IPS-18c (cell line): ENCODE results near the gene FBXL4.

Source experiments
- H3K4me3 ChIP-seq: 2 replicates; pipeline ENCODE4 v1.7.0; 2013; ENCODE audit warnings: low read depth, mild to moderate bottlenecking, low read length, moderate library complexity; ENCODE audit not compliant: insufficient read depth
- H3K9me3 ChIP-seq: one replicate; pipeline ENCODE4 v1.6.1; 2013; ENCODE audit warnings: mild to moderate bottlenecking, low read length, moderate library complexity; ENCODE audit not compliant: control insufficient read depth, insufficient read depth

The FBXL4 gene

DNA sequence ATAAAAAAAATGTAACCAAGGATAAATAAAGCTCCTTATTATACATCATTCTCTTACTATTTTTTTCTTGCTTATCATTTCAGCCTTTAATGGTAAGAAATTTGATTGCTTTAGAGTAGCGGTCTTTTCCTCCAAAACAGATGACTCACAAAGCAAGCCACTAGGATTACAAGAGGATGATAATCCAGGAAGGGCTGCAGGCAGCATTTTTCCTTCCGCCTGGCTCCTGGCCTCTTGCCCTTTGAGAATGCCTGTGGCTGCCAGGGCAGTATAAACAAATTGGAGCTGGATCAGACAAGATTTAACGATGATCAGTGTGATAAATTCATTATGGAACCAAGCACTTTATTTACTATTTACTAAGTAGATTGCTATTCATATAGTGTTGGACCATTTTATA lies 9.7 kb upstream of the FBXL4 start:
- no peak overlapping the region for H3K4me3 ChIP-seq
- H3K9me3 ChIP-seq, result no peaks in the 10 kb centered on the region

DNA sequence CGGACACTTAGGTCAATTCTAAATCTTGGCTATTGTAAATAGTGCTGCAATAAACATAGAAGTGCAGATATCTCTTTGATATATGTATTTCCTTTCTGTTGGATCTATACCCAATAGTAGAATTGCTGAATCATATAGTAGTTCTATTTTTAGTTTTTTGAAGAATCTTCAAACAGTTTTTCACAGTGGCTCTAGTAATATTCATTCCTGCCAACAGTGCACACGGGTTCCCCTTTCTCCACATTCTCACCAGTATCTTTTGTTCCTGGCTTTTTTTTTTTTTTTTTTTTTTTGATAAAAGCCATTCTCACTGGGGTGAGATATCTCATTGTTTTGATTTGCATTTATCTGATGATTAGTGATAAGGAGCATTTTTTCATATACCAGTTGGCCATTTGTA lies 1.8 kb upstream of the FBXL4 start:
- Histone ChIP-seq H3K9me3 (peaks cover 2% of the 10 kb centered on the region), H3K4me3 (no peak overlapping the region)

DNA sequence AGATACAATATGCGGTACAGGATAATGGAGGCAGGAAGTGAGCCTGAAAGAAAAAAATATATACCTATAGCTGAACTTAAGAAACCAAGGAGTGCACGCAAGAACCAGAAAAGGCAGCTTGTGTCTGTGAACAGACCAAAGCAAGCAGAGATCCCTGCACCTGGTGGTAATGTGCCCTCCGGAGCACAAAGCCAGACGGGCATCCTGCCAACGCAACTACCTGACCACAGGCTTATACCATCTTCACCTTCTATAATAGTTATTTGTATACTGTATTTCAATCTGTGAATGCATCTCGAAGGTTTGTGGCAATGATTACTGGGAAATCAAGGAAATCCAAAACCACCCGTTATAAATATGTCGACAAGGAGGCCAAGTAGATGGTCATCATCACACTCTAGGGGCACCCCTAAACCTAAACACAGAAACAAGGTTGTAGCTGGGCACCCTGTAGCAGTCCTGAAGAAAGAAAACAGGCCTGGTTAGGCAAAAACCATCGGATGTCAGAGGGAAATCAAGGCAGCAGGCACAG lies 801 bp downstream of the FBXL4 start:
- Histone ChIP-seq H3K4me3 (peak overlapping the region; percentile 81), H3K9me3 (peaks cover 2% of the 10 kb centered on the region)

DNA sequence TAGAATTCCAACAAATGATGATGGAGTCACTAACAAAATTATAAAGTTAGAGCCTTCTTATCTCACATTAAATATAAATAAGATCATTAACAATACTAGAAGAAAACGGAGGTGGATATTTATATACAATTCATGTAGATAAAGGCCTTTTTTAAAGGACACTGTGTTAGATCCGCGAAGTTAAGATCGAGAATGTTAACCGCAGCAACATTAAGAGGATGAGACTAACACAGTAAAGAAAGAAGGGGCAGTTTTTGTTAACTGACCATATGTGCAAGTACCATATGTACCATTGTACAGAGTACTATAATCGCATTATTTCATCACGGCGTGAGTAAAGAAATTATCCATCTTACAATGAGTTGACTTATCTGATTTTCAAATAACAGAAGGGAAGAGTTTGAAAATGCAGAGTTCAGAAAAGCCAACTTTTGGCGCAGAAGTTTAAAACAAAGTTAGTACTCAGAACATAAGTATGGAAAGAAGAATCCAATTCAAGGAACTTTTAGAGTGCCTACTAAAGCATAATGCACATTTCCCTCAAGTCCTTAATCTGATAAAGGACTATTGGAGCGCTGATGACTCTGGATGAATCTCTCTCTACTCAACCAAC lies 1.4 kb downstream of the FBXL4 start:
- H3K4me3 ChIP-seq, result peak overlapping the region; percentile 81
- peaks cover 2% of the 10 kb centered on the region for H3K9me3 ChIP-seq

DNA sequence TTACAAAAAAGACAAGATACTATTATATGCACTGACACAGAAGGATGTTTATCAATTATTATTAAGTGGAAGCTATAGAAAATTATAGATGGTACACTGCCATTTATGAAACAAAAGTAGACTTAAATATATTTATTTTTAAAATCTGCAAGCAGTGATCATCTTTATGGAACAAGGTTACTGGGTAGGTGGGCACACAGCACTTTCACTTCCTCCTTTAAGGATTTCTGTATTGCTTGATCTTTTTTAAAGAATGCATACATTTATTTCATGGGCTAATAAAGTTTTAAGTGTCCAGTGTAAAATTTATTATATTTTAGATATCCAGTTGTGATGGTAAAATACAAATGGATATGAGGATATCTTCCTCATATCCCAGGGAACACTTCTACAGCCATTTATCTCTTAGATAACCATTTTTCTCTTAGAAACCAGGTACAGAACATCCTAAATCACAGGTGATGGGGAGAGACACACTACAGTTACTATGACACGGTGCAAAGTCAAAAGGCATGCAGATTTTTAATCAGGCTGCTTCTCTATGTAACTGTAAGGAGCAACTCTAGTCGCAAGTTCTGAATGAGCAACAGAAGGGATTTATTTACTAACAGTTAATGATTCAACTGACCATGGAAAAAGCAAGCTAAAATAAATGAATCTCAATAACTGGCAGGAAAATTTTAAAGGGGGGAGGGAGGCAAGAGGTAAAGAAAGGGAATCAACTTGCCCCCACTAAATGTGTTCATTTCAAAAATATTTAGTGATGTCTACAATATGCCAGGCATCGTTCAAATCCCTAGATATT lies 2.2 kb downstream of the FBXL4 start:
- Histone ChIP-seq H3K4me3 (no peak overlapping the region), H3K9me3 (peaks cover 2% of the 10 kb centered on the region)

DNA sequence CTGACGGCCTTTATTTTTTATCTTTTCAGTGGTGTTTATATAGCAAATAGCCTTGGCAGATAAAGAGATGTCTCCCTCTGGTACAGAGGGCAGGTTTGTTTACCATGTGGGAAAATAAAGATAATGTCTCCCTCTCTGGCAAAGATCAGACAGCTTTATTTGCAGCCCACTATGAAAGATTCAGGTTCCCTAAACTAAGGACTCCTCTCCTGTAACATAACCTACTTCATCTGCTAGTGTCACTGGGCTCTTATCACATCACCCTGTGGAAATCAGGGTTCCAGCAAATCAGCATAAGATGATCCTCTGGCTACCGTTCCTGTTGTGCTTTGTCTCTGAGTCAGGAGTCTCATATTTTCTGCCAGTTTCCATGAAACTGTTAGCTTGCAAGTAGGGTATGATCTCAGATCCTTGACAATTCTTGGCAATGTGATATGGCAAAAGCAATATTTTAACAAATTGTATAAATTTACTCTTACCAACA lies 3.1 kb downstream of the FBXL4 start:
- H3K4me3 ChIP-seq, result no peak overlapping the region
- H3K9me3 ChIP-seq, result peaks cover 2% of the 10 kb centered on the region

DNA sequence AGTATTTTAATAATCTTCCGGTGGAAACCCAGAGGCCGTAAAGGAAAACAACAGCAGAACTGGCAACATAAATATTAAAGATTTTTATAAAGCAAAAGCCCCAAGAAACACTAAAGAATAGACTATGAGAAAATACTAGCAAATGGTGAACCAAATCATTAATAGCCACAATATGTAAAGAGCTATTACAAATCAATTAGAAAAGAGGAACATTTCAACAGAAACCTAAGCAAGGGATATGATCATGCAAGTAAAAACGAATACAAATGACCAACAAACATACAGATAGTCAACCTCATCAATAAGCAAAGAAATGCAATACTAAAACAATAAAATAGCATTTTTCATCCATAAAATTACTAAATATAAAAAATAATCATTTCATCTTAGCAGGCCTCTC lies 3.6 kb downstream of the FBXL4 start:
- peaks cover 2% of the 10 kb centered on the region for H3K9me3 ChIP-seq
- H3K4me3 ChIP-seq, result no peak overlapping the region

DNA sequence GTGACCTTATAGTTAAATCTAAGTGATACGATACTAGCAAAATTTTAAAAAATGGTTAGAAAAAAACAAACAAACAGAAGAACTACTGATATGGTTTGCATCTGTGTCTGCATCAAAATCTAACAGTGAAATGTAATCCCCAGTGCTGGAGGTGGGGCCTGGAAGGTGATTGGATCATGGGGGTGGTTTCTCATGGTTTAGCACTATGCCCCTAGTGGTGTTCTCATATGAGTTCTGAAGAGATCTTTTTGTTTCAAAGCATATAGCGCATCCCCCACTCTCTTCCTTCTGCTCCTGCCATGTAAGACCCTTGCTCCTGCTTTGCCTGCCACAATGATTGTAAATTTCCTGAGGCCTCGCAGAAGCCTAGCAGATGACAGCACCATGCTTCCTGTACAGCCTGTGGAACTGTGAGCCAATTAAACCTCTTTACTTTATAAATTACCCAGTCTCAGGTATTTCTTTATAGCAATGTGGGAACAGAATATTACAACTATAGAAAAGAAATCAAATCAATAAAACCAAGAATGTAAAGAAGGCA lies 5.4 kb downstream of the FBXL4 start:
- H3K4me3 ChIP-seq, result no peak overlapping the region

DNA sequence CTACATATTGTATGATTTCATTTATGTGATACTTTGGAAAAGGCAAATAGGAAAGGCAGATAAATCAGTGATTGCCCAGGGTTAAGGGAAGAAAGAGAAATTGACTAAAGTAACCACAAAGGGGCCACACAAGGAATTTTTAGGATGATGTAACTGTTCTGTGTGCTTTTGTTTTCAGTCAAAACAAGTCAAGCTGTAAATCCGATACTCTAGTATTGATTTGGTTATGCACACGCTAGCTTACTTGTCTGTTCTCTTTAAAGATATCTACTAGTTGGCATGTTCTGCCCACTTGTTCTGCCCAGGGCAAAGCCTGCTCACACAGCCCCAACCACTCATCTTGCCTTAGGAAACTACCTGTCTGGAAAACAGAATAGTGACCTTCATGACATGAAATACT lies 6.4 kb downstream of the FBXL4 start:
- no peak overlapping the region for H3K4me3 ChIP-seq
- H3K9me3 ChIP-seq, result no peaks in the 10 kb centered on the region

More for the DNA sequence above, 5.4 kb downstream of the FBXL4 start:
- H3K9me3 ChIP-seq, result peaks cover 2% of the 10 kb centered on the region

DNA sequence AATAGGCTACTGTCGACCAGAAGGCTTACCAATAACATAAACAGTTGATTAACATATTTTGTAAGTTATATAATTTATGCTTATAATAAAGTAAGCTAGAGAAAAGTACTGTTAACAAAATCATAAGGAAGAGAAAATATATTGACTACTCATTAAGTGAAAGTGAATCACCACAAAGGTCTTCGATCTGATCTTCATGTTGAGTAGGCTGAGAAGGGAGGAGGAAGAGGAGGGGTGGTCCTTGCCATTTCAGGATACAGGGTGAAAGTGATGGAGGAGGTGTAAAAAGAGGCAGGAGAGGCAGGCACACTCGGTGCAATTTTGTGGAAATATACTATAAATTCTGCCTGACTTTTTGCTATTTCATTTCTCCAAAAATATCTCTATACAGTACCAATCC lies 10.4 kb downstream of the FBXL4 start:
- H3K9me3 ChIP-seq, result no peaks in the 10 kb centered on the region
- H3K4me3 ChIP-seq, result no peak overlapping the region

DNA sequence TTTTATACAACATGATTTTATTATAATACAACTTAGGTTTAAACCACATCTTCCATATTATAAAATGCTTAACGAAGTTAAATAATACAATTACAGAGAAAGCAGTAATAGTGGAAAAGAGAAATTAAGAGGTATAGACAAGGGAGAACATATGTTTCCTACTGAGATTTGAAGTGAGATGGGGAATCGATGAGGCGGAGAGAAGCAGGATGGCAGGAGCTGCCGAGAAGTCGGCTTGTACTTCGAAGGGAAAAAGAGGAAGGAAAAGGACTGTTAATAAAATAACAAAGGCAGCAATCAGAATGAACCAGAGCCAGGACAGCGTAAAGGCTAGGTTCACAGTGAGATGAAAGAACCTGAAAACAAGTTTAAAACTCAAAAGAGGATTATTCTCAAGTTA lies 15.4 kb downstream of the FBXL4 start:
- H3K9me3 ChIP-seq, result no peaks in the 10 kb centered on the region
- no peak overlapping the region for H3K4me3 ChIP-seq

DNA sequence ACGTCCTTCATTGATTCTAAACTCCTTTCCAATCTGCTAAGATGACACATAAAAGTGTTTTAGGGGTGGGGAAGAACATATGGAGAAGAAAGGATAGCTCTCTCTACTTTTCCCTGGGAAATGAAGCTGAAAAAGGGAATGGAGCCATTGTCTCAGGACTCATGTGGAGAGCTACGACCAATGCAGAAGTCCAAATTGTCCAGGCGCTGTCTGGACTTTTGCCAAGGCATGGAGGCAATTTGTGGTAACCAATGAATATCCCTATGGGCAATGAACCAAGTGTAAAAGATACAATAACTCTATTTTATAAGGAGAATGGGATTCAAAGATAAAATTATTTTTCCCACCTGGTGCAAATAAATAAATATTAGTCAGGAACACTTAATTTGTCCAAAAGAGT lies 16.1 kb downstream of the FBXL4 start:
- Histone ChIP-seq H3K9me3 (no peaks in the 10 kb centered on the region), H3K4me3 (no peak overlapping the region)

DNA sequence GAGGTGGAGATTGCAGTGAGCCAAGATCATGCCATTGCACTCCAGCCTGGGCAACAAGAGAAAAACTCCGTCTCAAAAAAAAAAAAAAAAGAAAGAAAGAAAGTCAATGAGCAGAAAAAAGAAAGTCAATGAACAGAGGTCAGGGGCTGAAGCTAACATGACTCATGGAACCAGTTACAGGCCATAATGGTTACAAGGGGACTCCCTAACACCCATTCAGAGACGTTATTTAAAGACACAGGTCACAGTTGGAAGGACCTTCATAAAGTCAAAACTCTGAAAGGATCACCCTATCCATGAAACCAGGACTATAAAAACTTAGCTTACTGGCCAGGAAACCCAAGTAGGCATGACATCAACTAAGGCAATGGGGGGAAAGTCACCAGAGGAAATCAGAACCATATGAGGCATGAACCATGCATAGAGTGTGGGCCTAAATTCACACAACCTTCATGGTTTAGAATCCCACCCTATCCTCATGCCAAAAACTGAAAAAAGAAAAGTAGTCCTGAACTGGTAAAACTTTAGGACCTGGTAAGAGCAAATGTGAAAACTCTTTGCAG lies 18.2 kb downstream of the FBXL4 start:
- H3K4me3 ChIP-seq, result no peak overlapping the region

DNA sequence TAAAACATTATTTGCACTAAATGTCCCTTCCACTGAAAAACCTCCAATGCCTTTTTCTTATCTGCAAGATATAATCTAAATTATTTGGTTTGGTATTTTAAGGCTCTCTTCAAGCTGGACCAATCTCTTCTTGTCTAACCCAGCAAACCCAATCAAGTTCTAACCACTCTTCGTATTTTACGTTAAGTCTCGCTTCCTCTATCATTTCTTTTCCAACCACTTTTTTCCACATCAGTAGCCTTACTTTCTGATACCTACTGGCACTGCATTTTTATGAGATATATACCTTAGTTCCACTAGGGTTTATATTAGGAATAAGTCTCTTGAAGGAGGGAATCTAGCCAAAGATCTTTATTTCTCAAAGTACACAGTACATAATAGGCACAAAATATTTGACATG lies 19.1 kb downstream of the FBXL4 start:
- H3K9me3 ChIP-seq, result no peaks in the 10 kb centered on the region
- H3K4me3 ChIP-seq, result no peak overlapping the region

More for the DNA sequence above, 18.2 kb downstream of the FBXL4 start:
- no peaks in the 10 kb centered on the region for H3K9me3 ChIP-seq

DNA sequence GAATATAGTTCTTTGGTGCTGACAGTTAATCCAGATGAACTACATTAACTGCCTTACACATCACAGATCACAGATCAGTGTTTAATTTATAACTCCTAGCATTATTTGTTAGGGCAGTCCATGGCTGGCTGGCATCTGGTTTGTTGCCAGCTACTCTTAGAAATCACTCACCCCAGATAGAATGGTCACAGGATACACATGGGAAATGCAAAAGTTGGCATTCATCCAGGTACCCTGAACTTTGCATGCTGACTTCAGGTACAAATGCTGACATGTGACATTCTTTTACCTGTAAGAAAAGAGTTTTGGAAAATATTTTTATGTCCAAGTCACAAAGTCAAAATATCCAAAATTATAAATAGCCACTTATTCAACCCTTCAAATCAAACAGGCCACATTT lies 20.2 kb downstream of the FBXL4 start:
- no peaks in the 10 kb centered on the region for H3K9me3 ChIP-seq
- no peak overlapping the region for H3K4me3 ChIP-seq

DNA sequence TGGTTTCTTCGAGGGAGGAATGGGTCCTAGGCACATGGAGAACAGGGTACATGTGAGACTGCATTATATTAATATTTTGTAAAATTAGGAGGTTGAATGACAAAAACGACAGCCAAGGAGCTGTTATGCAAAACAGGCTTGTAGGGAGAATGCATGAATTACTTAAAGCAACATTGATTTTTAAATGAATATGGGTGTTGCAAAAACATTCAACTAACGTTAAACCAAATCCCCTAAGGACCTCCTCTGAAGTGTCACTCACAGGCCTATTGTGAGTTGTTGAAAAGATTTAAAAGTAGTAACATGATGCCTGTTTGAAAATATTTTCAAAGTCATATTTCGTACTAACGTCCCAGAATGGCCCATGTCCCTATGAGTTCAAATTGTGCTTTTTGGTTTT lies 21.9 kb downstream of the FBXL4 start:
- Histone ChIP-seq H3K4me3 (no peak overlapping the region), H3K9me3 (no peaks in the 10 kb centered on the region)

DNA sequence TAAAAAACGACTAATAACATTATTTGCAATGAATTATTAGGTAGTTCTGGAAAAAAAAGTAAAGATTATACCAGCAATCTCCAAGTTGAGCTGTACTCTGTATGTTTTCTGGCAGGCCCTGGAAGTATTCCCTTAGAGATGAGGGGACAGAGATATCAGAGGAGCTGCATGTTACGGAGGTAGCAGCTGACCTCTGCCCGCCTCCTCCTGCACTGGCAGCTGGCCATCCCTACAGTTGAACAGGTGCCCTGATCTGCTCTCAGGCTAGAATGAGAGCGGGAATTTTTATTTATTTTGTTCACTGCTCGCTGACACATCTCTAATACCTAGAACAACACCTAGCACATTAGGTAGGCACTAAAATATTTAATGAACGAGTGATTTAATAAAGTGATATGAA lies 23.1 kb downstream of the FBXL4 start:
- H3K9me3 ChIP-seq, result no peaks in the 10 kb centered on the region
- no peak overlapping the region for H3K4me3 ChIP-seq

DNA sequence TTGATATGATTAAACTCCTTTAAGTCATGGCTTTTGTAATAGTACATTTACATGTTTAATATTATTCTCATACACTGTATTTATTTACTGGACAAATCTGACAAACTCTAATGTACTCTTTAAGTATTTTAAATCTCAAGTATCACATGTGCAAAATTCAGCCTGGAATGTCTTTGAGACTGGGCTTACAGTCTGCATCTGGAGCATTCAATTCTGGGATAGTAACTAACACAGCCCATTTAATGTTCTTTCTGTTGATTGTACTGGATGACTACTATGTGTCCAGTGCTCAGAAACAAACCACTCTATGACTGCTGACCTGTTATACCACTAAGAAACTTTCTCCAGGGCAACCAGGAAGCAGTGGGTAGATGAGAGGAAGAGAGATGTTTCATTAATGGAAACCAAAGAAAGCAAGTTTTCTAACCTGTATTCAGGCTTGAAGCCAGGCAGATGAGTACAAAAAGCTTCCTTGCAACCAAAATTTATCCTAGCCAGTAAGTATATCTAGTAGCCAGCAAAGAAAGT lies 26.8 kb downstream of the FBXL4 start:
- Histone ChIP-seq H3K9me3 (no peaks in the 10 kb centered on the region), H3K4me3 (no peak overlapping the region)
